Activated T-helper 1 cell treated with anti-CD3 and anti-CD28 coated beads, Interleukin-12 subunit alpha, Interleukin-12 subunit beta, Interleukin-2, Interleukin-4 antibody, amounts not matched to agents 30 ng/mL and 10 ng/mL and 1 ng/mL, durations not matched to agents 14 hours and 24 hours and 36 hours (primary cell): ENCODE measurements around the gene DLL3. TPM values are rescaled to one million over a fixed set of nuclear protein-coding genes. Genes with fewer than 3 reads are reported as not detected.
"Not testable (repeated sequence)": the region's sequence is repeated elsewhere in the genome, so short reads cannot be mapped to it uniquely, and the experiment has no call there.

ENCODE experiments used
- DNase-seq: peaks from one replicate; pipeline ENCODE4 v3.0.0; 2021; ENCODE audit warnings: low spot score
- H3K27ac Mint-ChIP-seq: one replicate; pipeline ENCODE4 v1.8.0; 2021; ENCODE audit warnings: mild to moderate bottlenecking, mixed read lengths
- H3K27me3 Mint-ChIP-seq: one replicate; pipeline ENCODE4 v1.8.0; 2022; ENCODE audit warnings: mild to moderate bottlenecking, moderate library complexity, mixed read lengths; ENCODE audit not compliant: insufficient read depth
- H3K36me3 Mint-ChIP-seq: one replicate; pipeline ENCODE4 v1.8.0; 2021; ENCODE audit warnings: low read depth, mixed read lengths
- H3K4me1 Mint-ChIP-seq: one replicate; pipeline ENCODE4 v1.8.0; 2021; ENCODE audit warnings: low read depth, mixed read lengths
- H3K4me3 Mint-ChIP-seq: one replicate; pipeline ENCODE4 v1.8.0; 2021; ENCODE audit warnings: mild to moderate bottlenecking, moderate library complexity, mixed read lengths
- H3K9me3 Mint-ChIP-seq: one replicate; pipeline ENCODE4 v1.8.0; 2021; ENCODE audit warnings: mixed read lengths
- intact Hi-C: fragments of 100-400 bp; cut with micrococcal nuclease; formaldehyde crosslinking; loops from one replicate; pipeline ENCODE4 v1.15.1; 2024
- total RNA-seq: library from RNA; stranded (reverse); gene quantifications from 2 replicates; pipeline ENCODE4 v1.2.3, GENCODE V29; 2022

Gene DLL3
- total RNA-seq, 1 donor from 2014 or later: 1.6 TPM

DNA sequence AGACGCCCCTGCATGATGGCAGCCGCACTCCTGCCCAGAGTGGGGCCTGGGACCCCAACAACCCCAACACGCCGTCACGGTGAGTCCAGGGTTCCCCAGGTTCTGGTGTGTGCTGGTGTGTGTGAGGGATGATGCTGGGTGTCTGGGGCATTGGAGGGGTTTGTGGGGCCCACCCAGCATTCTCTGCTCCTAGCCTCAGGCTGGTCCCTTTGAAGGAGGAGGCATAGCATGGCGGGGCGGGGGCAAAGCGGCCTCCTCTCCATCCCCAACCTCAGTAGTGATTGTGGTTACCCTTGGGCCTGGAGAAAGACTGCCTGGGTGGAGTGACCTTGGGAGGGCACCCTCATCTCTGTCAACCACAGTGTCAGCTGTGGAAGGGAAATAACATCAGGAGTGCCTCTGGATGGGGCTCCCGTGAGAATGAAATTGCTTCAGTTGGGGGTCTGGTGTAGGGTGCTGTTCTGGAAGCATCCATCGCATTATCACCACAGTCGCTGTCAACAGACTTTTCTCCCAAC lies 25.2 kb upstream of the DLL3 start:
- H3K4me3 Mint-ChIP-seq: no peak overlapping the region
- H3K4me1 Mint-ChIP-seq: peaks cover 24% of the 10 kb centered on the region
- H3K27me3 Mint-ChIP-seq: no peaks in the 10 kb centered on the region
- intact Hi-C loops: no loop called here
- H3K9me3 Mint-ChIP-seq: no peaks in the 10 kb centered on the region
- H3K36me3 Mint-ChIP-seq: peaks cover 51% of the 10 kb centered on the region
- no peak for DNase-seq
- H3K27ac Mint-ChIP-seq: no peak overlapping the region

DNA sequence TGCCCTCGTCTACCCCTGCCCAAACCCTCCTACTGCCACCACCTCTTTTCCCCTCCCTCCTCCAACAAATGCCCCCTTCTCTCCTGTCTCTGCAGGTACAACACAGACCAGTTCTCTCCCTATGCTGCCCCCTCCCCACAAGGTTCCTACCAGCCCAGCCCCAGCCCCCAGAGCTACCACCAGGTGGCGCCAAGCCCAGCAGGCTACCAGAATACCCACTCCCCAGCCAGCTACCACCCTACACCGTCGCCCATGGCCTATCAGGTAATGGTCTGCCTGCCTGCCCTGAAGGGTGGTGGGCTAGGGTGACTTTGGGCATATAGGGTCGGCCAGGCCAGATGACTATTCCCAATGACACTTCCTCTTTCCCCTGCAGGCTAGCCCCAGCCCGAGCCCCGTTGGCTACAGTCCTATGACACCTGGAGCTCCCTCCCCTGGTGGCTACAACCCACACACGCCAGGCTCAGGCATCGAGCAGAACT lies 24.6 kb upstream of the DLL3 start:
- H3K9me3 Mint-ChIP-seq: no peaks in the 10 kb centered on the region
- H3K36me3 Mint-ChIP-seq: peaks cover 44% of the 10 kb centered on the region
- peak overlapping the region; percentile 53 for H3K27ac Mint-ChIP-seq
- H3K27me3 Mint-ChIP-seq: no peaks in the 10 kb centered on the region
- H3K4me3 Mint-ChIP-seq: no peak overlapping the region
- peak; percentile 57 for DNase-seq
- intact Hi-C loops: loop anchor here (1.0 kb wide), 1 partner anchor 58 kb away; the partner anchor contains the start of gene EID2B
- H3K4me1 Mint-ChIP-seq: peaks cover 24% of the 10 kb centered on the region

DNA sequence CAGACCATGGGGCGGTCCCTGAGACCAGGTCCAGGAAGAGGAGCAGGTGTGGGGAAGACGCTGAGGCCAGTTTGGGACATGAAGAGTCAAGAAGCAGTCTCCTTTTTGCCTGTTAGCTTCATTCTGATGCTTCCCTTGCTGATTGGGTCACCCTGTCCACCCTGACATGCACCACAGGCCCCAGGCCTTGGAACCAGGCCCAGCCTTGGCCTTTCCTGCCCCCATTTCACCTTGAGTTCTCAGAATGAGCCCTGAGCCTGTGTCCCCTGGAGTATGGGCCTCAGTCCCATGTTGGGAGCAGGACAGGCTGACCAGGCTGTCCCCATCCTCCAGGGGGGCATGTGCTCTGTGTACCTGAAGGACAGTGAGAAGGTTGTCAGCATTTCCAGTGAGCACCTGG lies 23.0 kb upstream of the DLL3 start:
- intact Hi-C loops: no loop called here
- no peaks in the 10 kb centered on the region for H3K27me3 Mint-ChIP-seq
- H3K4me3 Mint-ChIP-seq: no peak overlapping the region
- DNase-seq: no peak
- no peaks in the 10 kb centered on the region for H3K9me3 Mint-ChIP-seq
- no peak overlapping the region for H3K27ac Mint-ChIP-seq
- peaks cover 30% of the 10 kb centered on the region for H3K36me3 Mint-ChIP-seq
- peaks cover 26% of the 10 kb centered on the region for H3K4me1 Mint-ChIP-seq

DNA sequence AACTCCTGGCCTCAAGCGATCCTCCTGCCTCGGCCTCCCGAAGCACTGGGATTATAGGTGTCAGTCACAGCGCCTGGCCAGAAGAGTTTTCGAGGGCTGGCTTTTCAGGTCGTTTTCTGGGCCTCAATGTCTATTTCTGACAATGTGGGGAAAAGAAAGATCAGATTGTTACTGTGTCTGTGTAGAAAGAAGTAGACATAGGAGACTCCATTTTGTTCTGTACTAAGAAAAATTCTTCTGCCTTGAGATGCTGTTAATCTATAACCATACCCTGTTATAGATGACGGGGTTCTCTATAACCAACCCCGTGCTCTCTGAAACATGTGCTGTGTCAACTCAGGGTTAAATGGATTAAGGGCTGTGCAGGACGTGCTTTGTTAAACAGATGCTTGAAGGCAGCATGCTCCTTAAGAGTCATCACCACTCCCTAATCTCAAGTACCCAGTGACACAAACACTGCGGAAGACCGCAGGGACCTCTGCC lies 19.4 kb upstream of the DLL3 start:
- DNase-seq, H3K27me3 Mint-ChIP-seq, intact Hi-C loops, H3K9me3 Mint-ChIP-seq: not testable (repeated sequence)
- Mint-ChIP-seq H3K4me3 (peak overlapping the region; percentile 95), H3K36me3 (peaks cover 24% of the 10 kb centered on the region), H3K4me1 (peaks cover 28% of the 10 kb centered on the region), H3K27ac (peak overlapping the region; percentile 94)

DNA sequence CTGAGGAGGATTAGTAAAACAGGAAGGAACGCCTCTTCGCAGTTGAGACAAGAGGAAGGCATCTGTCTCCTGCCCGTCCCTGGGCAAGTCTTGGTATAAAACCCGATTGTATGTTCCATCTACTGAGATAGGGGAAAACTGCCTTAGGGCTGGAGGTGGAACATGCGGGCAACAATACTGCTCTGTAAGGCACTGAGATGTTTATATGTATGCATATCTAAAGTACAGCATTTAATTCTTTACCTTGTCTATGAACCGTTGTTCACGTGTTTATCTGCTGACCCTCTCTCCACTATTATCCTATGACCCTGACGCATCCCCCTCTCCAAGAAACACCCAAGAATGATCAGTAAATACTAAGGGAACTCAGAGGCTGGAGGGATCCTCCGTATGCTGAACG lies 18.8 kb upstream of the DLL3 start:
- intact Hi-C loops: loop anchor here (1.0 to 2.0 kb wide), 7 partner anchors 19 to 199 kb away; partner anchors contain the start of genes DLL3, EID2B, PLEKHG2 and SUPT5H
- DNase-seq: no peak
- Mint-ChIP-seq H3K27ac (peak overlapping the region; percentile 94), H3K4me1 (peaks cover 28% of the 10 kb centered on the region), H3K9me3 (no peaks in the 10 kb centered on the region), H3K27me3 (no peaks in the 10 kb centered on the region), H3K4me3 (peak overlapping the region; percentile 95), H3K36me3 (peaks cover 19% of the 10 kb centered on the region)

DNA sequence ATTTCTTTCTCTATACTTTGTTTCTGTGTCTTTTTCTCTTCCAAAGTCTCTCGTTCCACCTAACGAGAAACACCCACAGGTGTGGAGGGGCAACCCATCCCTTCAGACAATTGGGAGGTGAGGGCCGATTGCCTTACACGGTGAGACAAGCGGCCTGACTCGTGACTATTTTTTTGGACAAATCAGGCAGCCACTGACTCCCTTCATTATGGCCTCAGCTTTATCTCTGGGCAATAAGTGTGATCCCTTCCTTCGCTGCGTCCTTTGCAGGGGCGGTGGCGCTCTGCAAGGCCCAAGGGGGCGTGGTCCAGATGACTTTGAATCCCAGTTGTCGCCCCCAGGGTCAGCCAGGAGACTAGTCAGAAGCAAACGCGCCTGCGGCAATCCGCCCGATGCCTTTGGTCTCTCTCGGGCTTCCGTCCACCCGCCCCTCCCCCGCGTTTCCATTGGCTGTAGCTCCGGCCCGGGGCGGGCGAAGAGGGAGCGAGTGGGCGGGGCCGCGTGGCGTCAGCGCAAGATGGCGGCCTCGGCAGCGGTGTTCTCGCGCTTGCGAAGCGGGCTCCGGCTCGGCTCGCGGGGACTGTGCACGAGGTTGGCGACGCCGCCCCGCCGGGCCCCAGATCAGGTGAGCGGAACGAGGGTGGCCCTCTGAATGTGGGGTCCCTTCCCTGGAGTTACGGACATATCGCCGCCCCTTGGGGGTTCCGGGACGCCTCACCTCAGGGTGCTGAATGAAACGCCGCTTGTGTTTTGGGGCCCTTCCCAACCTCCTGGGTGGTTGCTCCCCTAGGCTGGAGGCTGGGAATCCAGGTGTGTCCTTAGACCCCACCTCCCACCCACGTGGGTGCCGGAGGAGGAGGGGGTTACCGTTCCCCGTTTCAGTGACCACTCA lies 18.2 kb upstream of the DLL3 start, which contains the start of gene TIMM50:
Gene TIMM50 (plus strand): TSS at position 502 of the 892 bp plus-strand sequence. CDS start 16 bp downstream, at position 518.
- intact Hi-C loops: loop anchor here (1.0 to 2.0 kb wide), 8 partner anchors 18 to 313 kb away; partner anchors contain the start of genes DLL3, EID2B, PLEKHG2 and SUPT5H
- Mint-ChIP-seq H3K36me3 (peaks cover 18% of the 10 kb centered on the region), H3K27ac (peak within 1 kb of the TSS; percentile 94), H3K4me3 (peak within 1 kb of the TSS; percentile 95), H3K27me3 (no peaks in the 10 kb centered on the region), H3K9me3 (no peaks in the 10 kb centered on the region), H3K4me1 (peaks cover 28% of the 10 kb centered on the region)
- peak; percentile 96 for DNase-seq

DNA sequence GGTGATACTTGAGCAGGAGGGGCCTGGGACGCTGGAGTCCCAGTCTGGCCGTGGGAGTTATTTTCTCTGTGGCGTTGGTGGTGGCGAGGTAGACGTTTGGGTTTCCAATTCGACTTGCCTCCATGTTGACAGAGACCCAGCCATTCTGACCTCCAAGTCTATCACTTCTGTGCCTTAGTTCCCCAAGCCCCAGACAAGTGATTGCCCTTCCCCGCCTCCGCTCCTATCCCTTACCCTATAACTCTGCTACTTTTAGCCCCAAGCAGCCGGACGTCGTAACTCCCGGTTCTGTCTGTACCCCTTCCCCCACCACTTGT lies 17.6 kb upstream of the DLL3 start:
- peak overlapping the region; percentile 95 for H3K4me3 Mint-ChIP-seq
- peak overlapping the region; percentile 94 for H3K27ac Mint-ChIP-seq
- H3K9me3 Mint-ChIP-seq: no peaks in the 10 kb centered on the region
- no peaks in the 10 kb centered on the region for H3K27me3 Mint-ChIP-seq
- peaks cover 28% of the 10 kb centered on the region for H3K4me1 Mint-ChIP-seq
- H3K36me3 Mint-ChIP-seq: peaks cover 18% of the 10 kb centered on the region
- intact Hi-C loops: loop anchor here (1.0 to 2.0 kb wide), 4 partner anchors 18 to 312 kb away; partner anchors contain the start of gene DLL3
- no peak for DNase-seq

DNA sequence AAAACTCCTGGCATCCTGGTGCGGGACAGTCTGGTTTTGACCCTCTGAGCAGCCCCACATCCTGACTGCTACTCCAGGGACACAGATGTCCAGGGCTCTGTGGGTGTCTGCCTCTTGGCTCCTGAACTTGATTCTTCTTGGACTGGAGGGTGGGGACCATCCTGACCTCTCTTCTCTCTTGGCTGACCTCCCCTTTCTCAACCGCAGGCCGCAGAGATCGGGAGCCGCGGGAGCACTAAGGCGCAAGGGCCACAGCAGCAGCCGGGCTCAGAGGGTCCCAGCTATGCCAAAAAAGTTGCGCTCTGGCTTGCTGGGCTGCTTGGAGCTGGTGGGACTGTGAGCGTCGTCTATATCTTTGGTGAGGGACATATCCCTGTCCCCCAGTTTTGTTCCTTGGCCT lies 17.1 kb upstream of the DLL3 start:
- H3K27ac Mint-ChIP-seq: peak overlapping the region; percentile 94
- H3K4me3 Mint-ChIP-seq: peak overlapping the region; percentile 95
- H3K27me3 Mint-ChIP-seq: no peaks in the 10 kb centered on the region
- intact Hi-C loops: loop anchor here (1.0 to 2.0 kb wide), 4 partner anchors 17 to 312 kb away; partner anchors contain the start of gene DLL3
- peaks cover 28% of the 10 kb centered on the region for H3K4me1 Mint-ChIP-seq
- H3K9me3 Mint-ChIP-seq: no peaks in the 10 kb centered on the region
- no peak for DNase-seq
- H3K36me3 Mint-ChIP-seq: peaks cover 19% of the 10 kb centered on the region

DNA sequence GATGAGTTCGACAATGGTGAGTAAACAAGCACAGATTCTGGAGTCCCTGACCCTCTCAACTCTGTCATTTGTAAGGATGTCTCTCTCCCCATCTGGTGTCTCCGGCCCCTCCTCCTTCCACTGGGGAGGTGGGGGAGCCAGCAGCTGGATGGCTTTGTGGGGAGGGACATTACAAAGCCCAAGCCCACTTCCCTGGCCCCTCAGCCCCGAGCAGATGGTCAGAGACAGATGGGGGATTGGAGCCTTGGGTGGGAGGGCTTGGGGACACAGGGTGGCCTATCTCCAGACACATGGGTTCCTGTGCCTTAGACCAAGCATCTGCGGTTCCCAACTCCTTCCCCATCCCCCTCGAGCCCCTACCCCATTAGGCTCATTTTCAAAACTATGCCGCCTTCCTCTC lies 15.6 kb upstream of the DLL3 start:
- peaks cover 26% of the 10 kb centered on the region for H3K36me3 Mint-ChIP-seq
- no peak for DNase-seq
- H3K4me1 Mint-ChIP-seq: peaks cover 28% of the 10 kb centered on the region
- no peak overlapping the region for H3K27ac Mint-ChIP-seq
- peak overlapping the region; percentile 49 for H3K4me3 Mint-ChIP-seq
- intact Hi-C loops: no loop called here
- H3K27me3 Mint-ChIP-seq: no peaks in the 10 kb centered on the region
- no peaks in the 10 kb centered on the region for H3K9me3 Mint-ChIP-seq

DNA sequence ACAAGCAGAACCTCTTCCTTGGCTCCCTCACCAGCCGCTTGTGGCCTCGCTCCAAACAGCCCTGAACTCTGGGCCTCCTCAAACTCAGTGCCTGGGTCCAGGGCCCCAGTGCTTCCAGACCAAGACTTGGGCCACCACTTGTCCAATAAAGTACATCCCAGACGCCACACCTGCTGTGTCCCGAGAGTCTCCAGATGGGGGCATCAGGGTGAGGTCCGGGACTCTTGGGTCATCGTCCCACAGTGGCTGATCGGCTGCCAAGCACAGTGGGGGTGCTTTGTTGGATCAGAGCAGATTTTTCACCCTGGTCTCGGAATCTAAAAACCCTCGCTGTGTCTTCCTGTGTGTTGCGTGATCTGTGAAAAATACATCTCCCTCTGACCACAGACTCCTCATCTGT lies 9.0 kb upstream of the DLL3 start:
- Mint-ChIP-seq H3K27ac (no peak overlapping the region), H3K9me3 (no peaks in the 10 kb centered on the region), H3K4me1 (no peaks in the 10 kb centered on the region), H3K27me3 (no peaks in the 10 kb centered on the region), H3K4me3 (no peak overlapping the region), H3K36me3 (peaks cover 29% of the 10 kb centered on the region)
- DNase-seq: no peak
- intact Hi-C loops: no loop called here

DNA sequence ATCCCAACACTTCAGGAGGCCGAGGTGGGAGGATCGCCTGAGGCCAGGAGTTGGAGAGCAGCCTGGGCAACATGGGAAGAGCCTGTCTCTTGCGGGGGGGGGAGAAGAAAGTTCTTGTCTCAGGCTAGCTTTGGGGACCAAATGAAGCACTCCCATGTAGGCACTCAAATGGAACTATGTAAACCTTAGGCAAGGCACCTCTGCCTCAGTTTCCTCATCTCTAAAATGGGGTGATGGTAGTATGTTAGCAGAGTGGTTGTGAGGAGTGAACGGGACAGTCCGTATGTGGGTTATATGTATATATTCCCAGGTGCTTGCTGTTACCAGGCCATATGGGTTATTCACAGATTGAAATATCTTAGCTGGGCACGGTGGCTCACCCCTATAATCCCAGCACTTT lies 6.5 kb upstream of the DLL3 start:
- Mint-ChIP-seq H3K9me3 (no peaks in the 10 kb centered on the region), H3K36me3 (peaks cover 18% of the 10 kb centered on the region), H3K27ac (no peak overlapping the region), H3K4me1 (no peaks in the 10 kb centered on the region), H3K27me3 (peaks cover 5% of the 10 kb centered on the region), H3K4me3 (no peak overlapping the region)
- intact Hi-C loops: no loop called here
- no peak for DNase-seq

DNA sequence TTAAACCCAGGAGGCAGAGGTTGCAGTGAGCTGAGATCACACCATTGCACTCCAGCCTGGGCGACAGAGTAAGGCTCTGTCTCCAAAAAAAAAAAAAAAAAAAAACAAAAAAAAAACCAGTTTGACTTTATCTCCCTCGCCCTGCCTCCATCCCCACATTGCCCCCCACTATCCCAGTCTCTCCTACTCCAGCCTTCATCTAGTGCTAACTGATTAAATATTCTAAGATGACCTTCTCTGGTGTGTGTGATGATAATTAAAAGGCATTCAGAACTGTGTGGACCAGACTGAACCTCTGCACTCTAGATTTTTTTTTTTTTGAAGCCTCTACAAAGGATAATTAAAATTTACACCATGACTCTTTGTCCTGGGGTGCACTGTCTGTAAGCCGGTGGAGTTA lies 6.0 kb upstream of the DLL3 start:
- no peak overlapping the region for H3K4me3 Mint-ChIP-seq
- no peak for DNase-seq
- intact Hi-C loops: no loop called here

DNA sequence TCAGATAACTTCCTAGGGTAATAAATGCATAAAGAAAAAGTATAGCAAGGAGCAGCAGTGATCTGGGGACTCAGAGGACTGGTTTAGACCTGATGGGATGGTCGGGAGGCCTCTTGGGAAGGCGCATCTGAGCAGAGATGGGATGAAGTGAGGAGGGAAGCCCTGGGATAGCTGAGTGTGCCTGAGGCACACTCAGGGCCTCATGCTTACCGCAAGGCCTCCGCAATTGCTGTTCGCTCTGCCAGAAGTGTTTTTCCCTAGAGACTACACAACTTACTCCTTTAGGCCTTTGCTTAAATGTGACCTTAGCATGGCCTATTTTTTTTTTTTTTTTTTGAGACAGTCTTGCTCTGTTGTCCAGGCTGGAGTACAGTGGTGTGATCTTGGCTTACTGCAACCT lies 4.1 kb upstream of the DLL3 start:
- Mint-ChIP-seq H3K27ac (no peak overlapping the region), H3K4me1 (peaks cover 11% of the 10 kb centered on the region), H3K9me3 (no peaks in the 10 kb centered on the region), H3K4me3 (no peak overlapping the region), H3K36me3 (peaks cover 7% of the 10 kb centered on the region), H3K27me3 (peaks cover 24% of the 10 kb centered on the region)
- DNase-seq: no peak
- intact Hi-C loops: no loop called here

More for the DNA sequence above, 6.0 kb upstream of the DLL3 start:
- Mint-ChIP-seq H3K36me3 (peaks cover 17% of the 10 kb centered on the region), H3K27me3 (peaks cover 11% of the 10 kb centered on the region), H3K27ac (no peak overlapping the region), H3K9me3 (no peaks in the 10 kb centered on the region), H3K4me1 (no peaks in the 10 kb centered on the region)
